Stimulated activated CD4-positive, alpha-beta T cell treated with anti-CD3 and anti-CD28 coated beads, Interleukin-4, amount 100 ng/mL, for 1 hour (primary cell): ENCODE measurements around the gene GPC1.

ENCODE experiments used
- DNase-seq: peaks from one replicate; pipeline ENCODE4 v3.0.0-alpha.2; 2020

The GPC1 gene

GRCh38 chr2:240431661-240432424, 3.6 kb upstream of the GPC1 start:
- peak; percentile 1 for DNase-seq

- no peak for DNase-seq
Measured at GRCh38 chr2:240432430-240432819, 3.0 kb upstream of the GPC1 start.

GRCh38 chr2:240432820-240433801, 2.4 kb upstream of the GPC1 start:
- peak; percentile 1 for DNase-seq

GRCh38 chr2:240433973-240434727, 1.3 kb upstream of the GPC1 start:
- peak; percentile 2 for DNase-seq

- DNase-seq, result peak; percentile 84
Measured at GRCh38 chr2:240434728-240435456, 571 bp upstream of the GPC1 start.

- peak; percentile 29 for DNase-seq
Measured at GRCh38 chr2:240435948-240436682, 652 bp downstream of the GPC1 start.

- DNase-seq, result no peak
Measured at GRCh38 chr2:240436683-240437550, 1.5 kb downstream of the GPC1 start.

- DNase-seq, result no peak
Measured at GRCh38 chr2:240437551-240437860, 2.0 kb downstream of the GPC1 start.

- DNase-seq, result peak; percentile 68
Measured at GRCh38 chr2:240437861-240438809, 2.7 kb downstream of the GPC1 start.

GRCh38 chr2:240438810-240439697, 3.6 kb downstream of the GPC1 start:
- no peak for DNase-seq

GRCh38 chr2:240439698-240440151, 4.3 kb downstream of the GPC1 start:
- no peak for DNase-seq

GRCh38 chr2:240440251-240440650, 4.8 kb downstream of the GPC1 start:
- no peak for DNase-seq

- no peak for DNase-seq
Measured at GRCh38 chr2:240440704-240441320, 5.3 kb downstream of the GPC1 start.

- DNase-seq, result no peak
Measured at GRCh38 chr2:240441326-240441992, 6.0 kb downstream of the GPC1 start.

- no peak for DNase-seq
Measured at GRCh38 chr2:240441993-240442411, 6.5 kb downstream of the GPC1 start.

GRCh38 chr2:240442891-240443715, 7.6 kb downstream of the GPC1 start:
- no peak for DNase-seq
